ENCODE measurements around the gene NAALADL2.

GRCh38 chr3:175349168-175349567, 490.0 kb downstream of the NAALADL2 start:
- TF ChIP-seq CTCF (conservative IDR thresholded peaks at IDR 0.05 in 1 of 2, IDR thresholded peaks at IDR 0.05 in 1 of 2; ENCODE audit: extremely low read depth in 1 of 2, insufficient read depth in 1 of 2, low read depth in 1 of 2, low read length in 2 of 2) (no peak), EZH2 (IDR thresholded peaks at IDR 0.05; ENCODE audit: borderline replicate concordance, low read length) (no peak)

All from mammary epithelial cell (primary cell).